H1 (cell line): Measurements from ENCODE around the gene TWIST2. TPM values are rescaled to one million over a fixed set of nuclear protein-coding genes. Genes with fewer than 3 reads are reported as not detected.

Source experiments
- CTCF ChIA-PET: fragments of 300-600 bp; sonication (Branson Sonifier 250); formaldehyde crosslinking; loops from one replicate; lab custom pipeline; 2021; ENCODE audit not compliant: partially characterized antibody; lab: Charles Lee
- POLR2A ChIA-PET: fragments of 300-600 bp; sonication (Branson Sonifier 250); formaldehyde crosslinking; loops from one replicate; lab custom pipeline; 2021; ENCODE audit warnings: inconsistent platforms; ENCODE audit not compliant: partially characterized antibody; lab: Charles Lee
- DNase-seq, 2 experiments: peaks; one replicate each; pipeline versions ENCODE4 v3.0.0 to v3.0.0-alpha.2; 2010 to 2022; ENCODE audit warnings: low spot score in 2 of 2, low read depth in 1 of 2, mixed read lengths in 1 of 2
- FAIRE-seq: peaks from 2 replicates; lab custom pipeline; 2011; peaks lifted over from hg19 to GRCh38; lab: Jason Lieb, UNC
- H2AFZ ChIP-seq: 2 replicates; pipeline ENCODE4 v1.8.1; 2012; ENCODE audit warnings: low read length, inconsistent platforms
- H2AK5ac ChIP-seq: 2 replicates; pipeline ENCODE4 v1.6.1; 2013; ENCODE audit warnings: low read depth, low read length
- H2BK120ac ChIP-seq: replicated peaks from 2 replicates; pipeline ENCODE3; 2013; ENCODE audit warnings: low read depth, low read length, inconsistent platforms
- H2BK12ac ChIP-seq: 2 replicates; pipeline ENCODE4 v1.6.1; 2013; ENCODE audit warnings: low read depth, low read length
- H2BK15ac ChIP-seq: 2 replicates; pipeline ENCODE4 v1.6.1; 2013; ENCODE audit warnings: low read length
- H2BK20ac ChIP-seq: 2 replicates; pipeline ENCODE4 v1.6.1; 2013; ENCODE audit warnings: low read length
- H2BK5ac ChIP-seq: 2 replicates; pipeline ENCODE4 v1.6.1; 2013; ENCODE audit warnings: low read depth, low read length
- H3K14ac ChIP-seq: 2 replicates; pipeline ENCODE4 v1.6.1; 2013; ENCODE audit warnings: inconsistent platforms; ENCODE audit not compliant: insufficient read length
- H3K18ac ChIP-seq: 2 replicates; pipeline ENCODE4 v1.6.1; 2013; ENCODE audit warnings: low read length; ENCODE audit errors: extremely low read depth
- H3K23ac ChIP-seq: 2 replicates; pipeline ENCODE4 v1.6.1; 2013; ENCODE audit warnings: inconsistent platforms; ENCODE audit not compliant: insufficient read length
- H3K23me2 ChIP-seq: 2 replicates; pipeline ENCODE4 v1.6.1; 2013; ENCODE audit warnings: low read depth, low read length
- H3K27ac ChIP-seq: 2 replicates; pipeline ENCODE4 v1.6.1; 2011; ENCODE audit warnings: low read depth, low read length, inconsistent platforms
- H3K27me3 ChIP-seq, 4 experiments: replicated peaks in 1 of 4; 1 replicate in 1 of 4; 2 replicates in 3 of 4; pipeline versions ENCODE4 v1.6.1 to v1.8.1; 2011 to 2013; ENCODE audit warnings: low read length in 3 of 4, mild to moderate bottlenecking in 3 of 4, inconsistent platforms in 2 of 4, mixed read lengths in 2 of 4, moderate library complexity in 1 of 4; ENCODE audit not compliant: control insufficient read depth in 3 of 4, insufficient read depth in 3 of 4; ENCODE audit errors: extremely low read depth in 1 of 4
- H3K36me3 ChIP-seq, 4 experiments: 2 replicates each; pipeline versions ENCODE4 v1.6.1 to v1.8.1; 2011 to 2013; ENCODE audit warnings: mild to moderate bottlenecking in 4 of 4, low read length in 3 of 4, moderate library complexity in 2 of 4, control low read depth in 1 of 4, inconsistent platforms in 1 of 4; ENCODE audit not compliant: insufficient read depth in 4 of 4, control insufficient read depth in 2 of 4
- H3K4ac ChIP-seq: replicated peaks from 2 replicates; pipeline ENCODE3; 2013; ENCODE audit warnings: low read length, low read depth, mixed read lengths, inconsistent platforms; ENCODE audit not compliant: insufficient read length
- H3K4me1 ChIP-seq, 4 experiments: replicated peaks in 1 of 4; 1 replicate in 1 of 4; 2 replicates in 3 of 4; pipeline versions ENCODE4 v1.6.1 to v1.8.1; 2011 to 2013; ENCODE audit warnings: low read length in 3 of 4, inconsistent platforms in 2 of 4, mixed read lengths in 1 of 4; ENCODE audit not compliant: insufficient read depth in 4 of 4, control insufficient read depth in 3 of 4
- H3K4me2 ChIP-seq, 2 experiments: 2 replicates each; pipeline versions ENCODE4 v1.6.1 to v1.8.1; 2011 to 2013; ENCODE audit warnings: low read depth in 2 of 2, low read length in 2 of 2, control low read depth in 1 of 2, inconsistent platforms in 1 of 2, mild to moderate bottlenecking in 1 of 2; ENCODE audit not compliant: insufficient read depth in 1 of 2
- H3K4me3 ChIP-seq, 4 experiments: fragments of 200-600, 300-600 bp in 1 of 4; sonication (generic), shearing (Covaris generic), sonication (Bioruptor Twin) in 1 of 4; 2 replicates each; pipeline versions ENCODE4 v1.5.1 to v1.8.1; 2011 to 2016; ENCODE audit warnings: low read length in 4 of 4, low read depth in 3 of 4, control low read depth in 2 of 4, inconsistent platforms in 2 of 4, mild to moderate bottlenecking in 2 of 4, mixed read lengths in 1 of 4, moderate library complexity in 1 of 4; ENCODE audit not compliant: insufficient read depth in 2 of 4; ENCODE audit errors: extremely low read depth in 1 of 4
- H3K56ac ChIP-seq: replicated peaks from 2 replicates; pipeline ENCODE3; 2013; ENCODE audit warnings: low read depth, mild to moderate bottlenecking, mixed read lengths, low read length, inconsistent platforms; ENCODE audit not compliant: insufficient read length
- H3K79me1 ChIP-seq: 2 replicates; pipeline ENCODE4 v1.6.1; 2013; ENCODE audit warnings: low read depth, low read length, control low read depth
- H3K79me2 ChIP-seq, 2 experiments: 2 replicates each; pipeline versions ENCODE4 v1.6.1 to v1.8.1; 2012 to 2013; ENCODE audit warnings: low read length in 2 of 2, mild to moderate bottlenecking in 2 of 2, inconsistent platforms in 1 of 2; ENCODE audit not compliant: insufficient read depth in 2 of 2, control insufficient read depth in 1 of 2
- H3K9ac ChIP-seq, 4 experiments: replicated peaks in 1 of 4; 1 replicate in 1 of 4; 2 replicates in 3 of 4; pipeline versions ENCODE4 v1.6.1 to v1.8.1; 2011 to 2013; ENCODE audit warnings: low read depth in 3 of 4, low read length in 3 of 4, control low read depth in 2 of 4, mild to moderate bottlenecking in 2 of 4, moderate library complexity in 2 of 4, inconsistent platforms in 1 of 4; ENCODE audit errors: extremely low read depth in 1 of 4
- H3K9me3 ChIP-seq, 2 experiments: 2 replicates each; pipeline versions ENCODE4 v1.6.1 to v1.8.1; 2012 to 2013; ENCODE audit warnings: mild to moderate bottlenecking in 2 of 2, moderate library complexity in 2 of 2, control low read depth in 1 of 2, inconsistent platforms in 1 of 2, low read depth in 1 of 2, low read length in 1 of 2, mixed read lengths in 1 of 2; ENCODE audit not compliant: insufficient read depth in 2 of 2
- H4K20me1 ChIP-seq, 2 experiments: replicated peaks in 1 of 2; 2 replicates each; pipeline versions ENCODE3 to v1.8.1; 2011 to 2013; ENCODE audit warnings: inconsistent platforms in 2 of 2, low read length in 2 of 2, mild to moderate bottlenecking in 1 of 2; ENCODE audit not compliant: insufficient read depth in 2 of 2, control insufficient read depth in 1 of 2
- H4K5ac ChIP-seq: 2 replicates; pipeline ENCODE4 v1.6.1; 2013; ENCODE audit warnings: low read length, low read depth, mixed read lengths, inconsistent platforms; ENCODE audit not compliant: insufficient read length
- H4K8ac ChIP-seq: 2 replicates; pipeline ENCODE4 v1.8.0; 2013; ENCODE audit warnings: mild to moderate bottlenecking, moderate library complexity, low read length, inconsistent platforms; ENCODE audit not compliant: insufficient read depth; ENCODE audit errors: extremely low read depth
- H4K91ac ChIP-seq: replicated peaks from 2 replicates; pipeline ENCODE3; 2013; ENCODE audit warnings: low read length, mixed read lengths, inconsistent platforms; ENCODE audit not compliant: insufficient read length
- HDAC2 ChIP-seq, 2 experiments: fragments of 300-600 bp in 1 of 2; sonication (generic) in 1 of 2; IDR thresholded peaks; 2 replicates each; pipeline ENCODE4 v1.6.1; 2011 to 2012; ENCODE audit warnings: low read depth in 2 of 2, low read length in 2 of 2, mild to moderate bottlenecking in 2 of 2, moderate library complexity in 2 of 2, borderline replicate concordance in 1 of 2, inconsistent platforms in 1 of 2
- KDM5A ChIP-seq: fragments of 200-600 bp; IDR thresholded peaks from 2 replicates; pipeline ENCODE4 v1.7.1; 2012; ENCODE audit warnings: mild to moderate bottlenecking, low read length, inconsistent platforms, mixed read lengths
- NRF1 ChIP-seq: IDR thresholded peaks from 2 replicates; pipeline ENCODE4 v1.6.1; 2011; ENCODE audit warnings: mild to moderate bottlenecking, low read depth, low read length, improper control_type of control experiment
- POLR2A ChIP-seq, 2 experiments: IDR thresholded peaks; 1 replicate in 1 of 2; 2 replicates in 1 of 2; pipeline ENCODE4 v1.6.1; 2011; ENCODE audit warnings: low read depth in 2 of 2, low read length in 2 of 2, mild to moderate bottlenecking in 2 of 2; ENCODE audit errors: control extremely low read depth in 1 of 2
- POLR2AphosphoS5 ChIP-seq: IDR thresholded peaks from 2 replicates; pipeline ENCODE4 v1.6.1; 2011; ENCODE audit warnings: low read depth, low read length
- RFX5 ChIP-seq: IDR thresholded peaks from 2 replicates; pipeline ENCODE4 v1.6.1; 2011; ENCODE audit warnings: low read depth, low read length, improper control_type of control experiment, borderline replicate concordance
- SIN3A ChIP-seq, 2 experiments: IDR thresholded peaks in 1 of 2; conservative IDR thresholded peaks in 1 of 2; 2 replicates each; pipeline ENCODE4 v1.6.1; 2011 to 2012; ENCODE audit warnings: low read length in 2 of 2, improper control_type of control experiment in 1 of 2, low read depth in 1 of 2, mild to moderate bottlenecking in 1 of 2
- SIX5 ChIP-seq: IDR thresholded peaks from 2 replicates; pipeline ENCODE4 v1.6.1; 2011; ENCODE audit warnings: mild to moderate bottlenecking, low read depth, low read length
- TAF1 ChIP-seq: IDR thresholded peaks from 2 replicates; pipeline ENCODE4 v1.6.1; 2011; ENCODE audit warnings: mild to moderate bottlenecking, low read depth, low read length
- YY1 ChIP-seq: IDR thresholded peaks from 2 replicates; pipeline ENCODE4 v1.6.1; 2011; ENCODE audit warnings: low read depth, mild to moderate bottlenecking, low read length
- WGBS, 2 experiments: shearing (Covaris generic) in 1 of 2; methylation state at CpG; one replicate each; pipeline versions ENCODE4 v1.1.6 to v1.1.7; 2013 to 2015; ENCODE audit warnings: low lambda C conversion rate in 2 of 2, mixed read lengths in 2 of 2, inconsistent platforms in 1 of 2, low coverage in 1 of 2, missing lambda C conversion rate in 1 of 2; ENCODE audit not compliant: insufficient replicate concordance in 2 of 2, insufficient coverage in 1 of 2, insufficient read length in 1 of 2; ENCODE audit errors: extremely low coverage in 1 of 2, missing lambda C conversion rate in 1 of 2; 5-methylcytosine and 5-hydroxymethylcytosine counted together
- polyA plus RNA-seq, 7 experiments: library from polyadenylated mRNA; depleted of rRNA in 3 of 7; stranded (reverse) in 5 of 7; unstranded in 2 of 7; fragments of >200 nt in 5 of 7; fragments of 200-250 nt in 2 of 7; gene quantifications; 1 replicate in 5 of 7; 2 replicates in 1 of 7; 4 replicates in 1 of 7; pipeline versions ENCODE4 v1.2.1 to v1.2.3, GENCODE V29; 2011 to 2013; ENCODE audit warnings: missing spikeins in 2 of 7, mixed read lengths in 2 of 7
- total RNA-seq: library from RNA; stranded (reverse); fragmentation: NEBNext Ultra II Directional; extraction: Animal tissue kit (Norgen Biotek cat#: 25700); gene quantifications from 2 replicates; pipeline ENCODE4 v1.2.1, GENCODE V29; 2021
- TF ChIP-seq, protein P1 (sequence below): IDR thresholded peaks from 2 replicates; pipeline ENCODE4 v1.6.1; 2011; ENCODE audit warnings: low read depth, mild to moderate bottlenecking, low read length; ENCODE audit not compliant: insufficient read depth

Gene TWIST2
- total and polyA plus RNA-seq, 2 of the 8 experiments (the other 6 are each of a cell fraction or from before 2014, with no cell fraction given): 2.6 to 4.3 TPM

DNA sequence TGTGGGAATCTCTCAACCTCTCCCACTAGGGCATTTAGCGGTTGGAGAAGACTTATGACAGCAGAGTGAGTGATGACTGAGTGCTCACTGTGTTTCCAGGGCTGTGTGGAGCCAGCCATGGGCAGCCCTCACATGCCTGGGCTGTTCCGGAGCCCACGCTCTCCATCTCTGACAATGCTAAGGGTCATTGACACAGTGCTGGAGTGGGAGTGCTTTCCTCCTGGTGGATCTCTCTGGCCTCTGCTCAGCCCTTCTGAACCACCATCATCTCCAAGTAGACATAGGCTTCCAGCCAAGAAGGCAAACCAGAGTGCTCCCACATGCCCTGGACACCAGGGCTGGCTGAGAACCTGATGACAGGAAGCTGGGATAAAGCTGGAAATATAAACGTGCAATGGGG lies 33.1 kb upstream of the TWIST2 start:
- DNase-seq (no peak), FAIRE-seq (no peak)
- H4K91ac ChIP-seq: no peak overlapping the region
- no peak overlapping the region for H3K56ac ChIP-seq
- H3K18ac ChIP-seq: no peak overlapping the region
- POLR2A ChIA-PET: no interaction called here
- H3K23ac ChIP-seq: no peak overlapping the region
- no peak overlapping the region for H2AK5ac ChIP-seq
- H3K36me3 ChIP-seq: no peaks in the 10 kb centered on the region
- H4K20me1 ChIP-seq: no peaks in the 10 kb centered on the region
- no peak overlapping the region for H2BK5ac ChIP-seq
- TF ChIP-seq, protein P1, sequence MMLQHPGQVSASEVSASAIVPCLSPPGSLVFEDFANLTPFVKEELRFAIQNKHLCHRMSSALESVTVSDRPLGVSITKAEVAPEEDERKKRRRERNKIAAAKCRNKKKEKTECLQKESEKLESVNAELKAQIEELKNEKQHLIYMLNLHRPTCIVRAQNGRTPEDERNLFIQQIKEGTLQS: no peak
- no peak for TF ChIP-seq TAF1
- TF ChIP-seq RFX5: no peak
- TF ChIP-seq SIN3A (conservative IDR thresholded peaks at IDR 0.05 in 1 of 2, IDR thresholded peaks at IDR 0.05 in 1 of 2; ENCODE audit: low read depth in 1 of 2, low read length in 2 of 2): no peak
- TF ChIP-seq HDAC2 (IDR thresholded peaks at IDR 0.05; ENCODE audit: borderline replicate concordance in 1 of 2, low read depth in 2 of 2, low read length in 2 of 2): no peak
- TF ChIP-seq KDM5A: no peak
- TF ChIP-seq YY1: no peak
- TF ChIP-seq SIX5: no peak
- TF ChIP-seq POLR2A (IDR thresholded peaks at IDR 0.05; ENCODE audit: control extremely low read depth in 1 of 2, low read depth in 2 of 2, low read length in 2 of 2): no peak
- TF ChIP-seq POLR2AphosphoS5: no peak
- TF ChIP-seq NRF1: no peak
- TF ChIP-seq, all 59 proteins: peak for 0
- Histone ChIP-seq H4K8ac (no peak overlapping the region), H3K4me3 (no peak overlapping the region), H3K23me2 (no peaks in the 10 kb centered on the region), H2AFZ (no peak overlapping the region), H2BK20ac (no peak overlapping the region), H3K14ac (no peak overlapping the region), H2BK120ac (no peak overlapping the region), H3K79me1 (no peaks in the 10 kb centered on the region; the same call in 1 of the 2 replicates), H2BK12ac (no peak overlapping the region), H3K4me1 (peaks cover 0 to 5% (median 3%) of the 10 kb centered on the region in 4 experiments; a peak in 3 of 7 replicates), H3K27me3 (no peaks in the 10 kb centered on the region), H3K9me3 (peaks cover 7 to 10% of the 10 kb centered on the region in 2 experiments; a peak in 3 of 4 replicates), H4K5ac (no peak overlapping the region), H3K79me2 (no peaks in the 10 kb centered on the region; a peak in 1 of 4 replicates), H3K4ac (no peak overlapping the region), H3K4me2 (no peak overlapping the region), H3K27ac (no peak overlapping the region), H3K9ac (no peak overlapping the region), H2BK15ac (no peak overlapping the region)
- WGBS, 2 experiments: 92% methylated on average over 4 of the region's 4 CpGs; no CpG with 5 or more reads in 1 of the 2 experiments
- CTCF ChIA-PET: no interaction called here
